ENCODE measurements around the gene CRLF2. TPM values are rescaled to one million over a fixed set of nuclear protein-coding genes. Genes with fewer than 3 reads are reported as not detected.
A peak's percentile ranks its signal among the peaks of the same experiment; 100 is the strongest.
"Not testable (repeated sequence)": the region's sequence is repeated elsewhere in the genome, so short reads cannot be mapped to it uniquely, and the experiment has no call there.

The CRLF2 gene, protein sequence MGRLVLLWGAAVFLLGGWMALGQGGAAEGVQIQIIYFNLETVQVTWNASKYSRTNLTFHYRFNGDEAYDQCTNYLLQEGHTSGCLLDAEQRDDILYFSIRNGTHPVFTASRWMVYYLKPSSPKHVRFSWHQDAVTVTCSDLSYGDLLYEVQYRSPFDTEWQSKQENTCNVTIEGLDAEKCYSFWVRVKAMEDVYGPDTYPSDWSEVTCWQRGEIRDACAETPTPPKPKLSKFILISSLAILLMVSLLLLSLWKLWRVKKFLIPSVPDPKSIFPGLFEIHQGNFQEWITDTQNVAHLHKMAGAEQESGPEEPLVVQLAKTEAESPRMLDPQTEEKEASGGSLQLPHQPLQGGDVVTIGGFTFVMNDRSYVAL
- under 1 TPM in 1 of 2 donors, not detected in 1; 0.12 TPM for total RNA-seq
- long read RNA-seq = 0 reads

DNA sequence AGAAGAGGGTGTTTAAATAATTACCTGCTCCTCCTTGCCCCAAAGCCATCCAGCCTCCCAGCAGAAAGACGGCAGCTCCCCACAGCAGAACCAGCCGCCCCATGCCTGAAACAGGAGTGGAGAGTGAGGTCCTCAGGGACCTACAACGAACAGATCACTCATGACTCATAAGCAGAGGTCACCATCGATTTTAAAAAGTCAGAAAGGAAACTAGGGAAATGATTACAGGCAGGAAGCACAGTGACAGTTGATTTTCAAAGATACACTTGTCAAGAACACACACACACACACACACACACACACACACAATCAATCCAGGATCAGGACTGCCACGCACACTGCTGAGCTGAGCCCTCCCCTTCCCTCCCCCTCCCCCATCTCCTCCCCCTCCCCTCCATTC is at the start of gene CRLF2:
TSS of gene CRLF2 (minus strand) at position 118 of the 400 bp plus-strand sequence. CDS start at position 103, 15 bp downstream.
- ATAC-seq = no peak
- no peak for DNase-seq
- intact Hi-C loops (cut with DNase I) = no loop called here

DNA sequence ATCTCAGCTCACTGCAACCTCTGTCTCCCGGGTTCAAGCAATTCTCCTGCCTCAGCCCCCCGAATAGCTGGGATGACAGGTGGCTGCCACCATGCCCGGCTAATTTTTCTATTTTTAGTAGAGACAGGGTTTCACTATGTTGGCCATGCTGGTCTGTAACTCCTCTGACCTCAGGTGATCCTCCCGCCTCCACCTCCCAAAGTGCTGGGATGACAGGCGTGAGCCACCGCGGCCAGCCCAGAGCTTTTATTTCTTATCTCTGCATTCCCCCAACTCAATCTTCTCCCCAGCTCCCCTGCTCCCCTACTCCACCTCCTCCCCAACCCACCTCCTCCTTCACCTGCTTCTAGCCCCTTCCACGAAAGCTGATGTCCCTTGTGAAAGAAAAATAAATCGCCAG is 49.3 kb upstream of the CRLF2 start:
- ATAC-seq; intact Hi-C loops (cut with DNase I); DNase-seq: not testable (repeated sequence)

DNA sequence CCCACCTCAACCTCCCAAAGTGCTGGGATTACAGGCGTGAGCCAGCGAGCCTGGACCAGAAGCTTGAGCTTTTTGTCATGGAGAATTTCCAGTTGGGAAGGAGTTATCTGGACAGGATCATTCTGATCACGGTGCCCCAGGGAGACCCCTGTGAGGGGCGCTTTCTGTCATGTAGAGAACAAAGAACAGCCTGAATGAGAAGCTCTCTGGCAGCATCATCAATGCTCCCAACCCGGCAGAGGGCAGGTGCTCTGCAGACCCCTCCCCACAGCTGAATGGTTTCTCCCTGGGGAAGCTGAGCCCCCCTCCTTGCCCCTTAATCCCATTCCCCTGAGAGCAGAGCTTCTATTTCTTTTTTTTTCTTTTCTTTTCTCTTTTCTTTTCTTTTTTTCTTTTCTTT is 48.8 kb upstream of the CRLF2 start:
- no peak for DNase-seq
- ATAC-seq = no peak
- intact Hi-C loops (cut with DNase I) = no loop called here

DNA sequence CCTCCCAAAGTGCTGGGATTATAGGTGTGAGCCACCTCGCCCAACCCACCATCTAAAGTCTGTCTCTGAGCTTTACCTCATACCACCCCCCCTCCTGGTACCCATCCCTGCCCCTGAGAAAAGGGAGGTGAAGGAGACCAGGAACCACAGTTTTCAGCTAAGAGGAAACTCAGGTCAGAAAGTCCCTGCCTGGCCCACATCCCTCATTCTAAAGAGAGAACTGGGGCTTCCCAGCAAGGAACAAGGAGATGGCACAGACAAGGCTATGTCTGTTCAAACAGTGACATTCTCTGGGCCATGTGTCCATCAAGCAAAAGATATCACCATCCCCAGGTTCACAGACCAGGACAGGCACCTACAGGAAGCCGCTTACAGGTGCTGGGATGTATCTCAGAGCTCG is 40.4 kb upstream of the CRLF2 start:
- DNase-seq (no peak), ATAC-seq (no peak)
- intact Hi-C loops (cut with DNase I) = no loop called here

DNA sequence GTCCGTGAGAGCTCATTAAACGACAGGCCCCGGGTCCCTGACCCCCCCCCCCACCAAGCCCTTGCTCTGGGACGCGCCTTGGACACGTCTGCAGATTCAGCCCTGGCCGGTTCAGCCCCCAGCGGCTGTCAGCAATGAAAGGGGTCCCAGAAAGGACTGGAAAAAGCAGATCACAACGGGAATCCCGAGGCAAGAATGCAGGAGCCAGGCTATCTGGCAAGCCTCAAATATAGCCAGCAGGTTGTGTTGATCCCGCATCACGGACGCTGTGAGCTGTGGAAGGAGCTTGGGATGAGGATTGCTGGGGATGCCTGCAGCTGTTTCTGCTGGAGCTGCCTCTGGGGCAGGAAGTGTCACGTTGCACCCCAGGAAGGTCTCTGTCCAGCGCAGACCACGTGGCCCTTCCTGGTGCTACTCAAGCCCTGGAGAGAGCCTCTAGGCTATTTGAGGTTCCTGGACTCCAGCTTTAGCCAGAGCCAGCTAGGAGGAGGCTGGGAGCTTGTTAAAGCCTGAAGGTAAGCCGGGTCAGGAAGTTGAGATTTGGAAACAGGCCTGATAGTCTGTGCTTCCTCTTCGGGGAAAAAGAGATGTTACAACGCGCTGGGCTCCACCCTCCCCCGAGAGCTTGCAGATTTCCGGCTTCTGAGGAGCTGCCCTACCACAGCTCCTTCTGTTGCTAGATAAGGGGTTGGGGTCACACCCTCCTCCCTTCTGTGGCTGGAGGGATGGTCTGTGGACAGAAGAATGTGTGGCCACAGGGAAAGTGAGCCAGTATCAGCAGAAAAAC is 36.8 kb upstream of the CRLF2 start:
- intact Hi-C loops (cut with DNase I) = no loop called here
- peak; percentile 59 for DNase-seq
- ATAC-seq = peak; percentile 70 to 87

DNA sequence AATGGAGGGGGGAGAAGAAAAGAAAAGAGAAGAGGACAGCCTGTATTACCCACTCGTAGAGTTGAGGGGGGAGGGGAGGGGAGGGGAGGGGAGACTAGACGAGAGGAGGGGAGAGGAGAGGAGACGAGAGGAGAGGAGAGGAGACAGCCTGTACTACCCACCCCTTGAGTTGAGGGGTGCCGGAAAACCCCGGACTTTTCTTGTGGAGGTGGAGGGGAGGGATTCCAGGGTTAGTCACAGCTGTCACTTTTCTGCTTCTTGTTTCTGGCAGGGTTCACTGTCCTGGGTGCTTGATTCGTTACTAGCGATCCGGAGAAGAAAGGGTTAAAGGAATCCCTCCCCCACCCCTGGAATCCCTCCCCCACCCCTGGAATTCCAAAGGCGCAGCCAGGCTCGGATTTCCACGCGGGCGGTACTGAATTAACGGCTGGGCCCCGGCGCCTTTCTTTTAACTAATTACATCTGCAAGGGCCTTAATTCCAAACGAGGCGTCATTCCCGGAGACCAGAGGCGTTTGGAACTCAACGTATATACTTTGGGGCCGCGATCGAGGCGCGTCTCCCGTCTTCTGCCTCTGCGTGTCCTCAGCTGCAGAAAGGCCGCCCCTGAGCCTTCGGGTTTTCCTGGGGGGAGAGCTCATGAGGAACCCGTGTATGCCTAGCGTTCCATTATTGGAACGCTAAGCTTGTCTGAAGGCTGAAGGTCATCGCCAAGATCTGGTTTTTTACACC is 36.0 kb upstream of the CRLF2 start:
- ATAC-seq = no peak
- intact Hi-C loops (cut with DNase I) = no loop called here
- DNase-seq = peak; percentile 26

DNA sequence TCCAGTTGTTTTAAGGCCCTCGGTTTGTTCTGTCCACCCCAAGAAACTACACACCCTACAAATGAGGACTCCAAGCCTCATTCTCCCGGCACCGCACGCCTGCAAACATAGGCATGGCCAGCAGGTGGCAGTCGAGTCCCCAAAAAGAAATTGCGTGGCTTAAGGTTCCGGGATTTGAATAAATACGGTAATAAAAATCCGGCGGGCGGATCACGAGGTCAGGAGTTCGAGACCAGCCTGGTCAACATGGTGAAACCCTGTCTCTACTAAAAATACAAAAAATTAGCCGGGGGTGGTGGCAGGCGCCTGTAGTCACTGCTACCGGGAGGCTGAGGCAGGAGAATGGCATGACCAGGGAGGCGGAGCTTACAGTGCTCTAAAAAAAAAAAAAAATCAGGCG is 34.4 kb upstream of the CRLF2 start:
- DNase-seq = peak; percentile 63
- ATAC-seq = peak; percentile 53 to 54
- intact Hi-C loops (cut with DNase I) = no loop called here

DNA sequence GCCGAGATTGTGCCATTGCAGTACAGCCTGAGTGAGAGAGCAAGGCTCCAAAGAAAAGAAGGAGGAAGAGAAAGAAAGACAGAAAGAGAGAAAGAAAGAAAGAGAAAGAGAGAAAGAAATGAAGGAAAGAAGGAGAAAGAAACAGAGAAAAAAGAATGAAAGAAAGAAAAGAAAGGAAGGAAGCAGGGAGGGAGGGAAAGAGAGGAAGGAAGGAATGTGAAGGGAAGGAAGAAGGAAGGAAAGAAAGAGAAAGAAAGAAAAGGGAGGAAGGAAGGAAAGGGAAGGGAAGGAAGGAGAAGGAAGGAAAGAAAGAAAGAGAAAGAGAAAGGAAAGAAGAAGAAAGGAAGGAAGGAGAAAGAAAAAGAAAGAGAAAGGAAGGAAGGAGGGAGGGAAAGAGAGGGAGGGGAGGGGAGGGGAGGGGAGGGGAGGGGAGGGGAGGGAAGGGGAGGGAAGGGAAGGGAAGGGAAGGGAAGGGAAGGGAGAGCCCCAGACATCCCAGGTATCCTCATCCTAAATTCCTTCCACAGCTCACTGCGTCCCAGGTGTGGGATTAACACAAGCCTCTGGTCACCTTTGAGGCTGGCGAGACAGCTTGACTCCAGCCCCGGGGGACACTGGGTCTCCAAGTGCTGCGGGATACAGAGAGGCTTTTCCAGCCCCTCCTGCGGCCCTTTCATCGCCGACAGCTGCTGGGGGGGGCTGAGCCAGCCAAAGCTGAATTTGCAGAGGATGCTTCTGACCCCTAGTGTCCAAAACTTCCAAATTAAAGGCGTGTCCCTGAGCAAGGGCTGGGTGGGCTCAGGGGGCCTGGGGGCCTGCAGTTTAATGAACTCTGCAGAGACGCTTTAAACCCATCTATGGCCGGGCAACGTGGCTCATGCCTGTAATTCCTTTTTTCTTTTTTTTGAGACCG is 32.0 kb upstream of the CRLF2 start:
- intact Hi-C loops (cut with DNase I) = no loop called here
- ATAC-seq (no peak), DNase-seq (no peak)

DNA sequence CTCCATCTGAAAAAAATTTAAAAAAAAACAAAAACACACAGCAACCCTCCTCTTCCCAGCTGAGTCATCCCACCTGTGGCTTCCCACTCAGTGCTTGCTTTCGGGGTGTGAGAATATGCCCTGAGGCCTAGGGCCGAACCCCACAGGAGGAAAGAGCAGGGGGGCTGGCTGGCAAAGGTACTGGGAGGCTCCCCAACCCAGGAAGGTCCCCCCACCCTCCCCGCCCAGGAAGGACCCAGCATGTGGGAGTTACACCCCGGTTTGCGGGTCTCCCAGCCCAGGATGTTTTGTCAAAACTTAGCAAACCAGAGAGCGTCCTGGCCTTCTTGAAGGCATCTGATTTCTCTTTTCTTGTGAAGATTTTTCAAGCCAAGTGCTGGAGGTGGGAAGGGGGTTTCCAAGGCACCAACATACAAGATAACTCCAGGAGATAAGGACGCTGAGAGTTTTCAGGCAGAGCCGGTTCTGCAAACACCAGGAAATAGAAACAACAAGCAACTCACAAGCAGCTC is 30.5 kb upstream of the CRLF2 start:
- ATAC-seq (peak in 1 of 2 donors; percentile 27), DNase-seq (no peak)
- intact Hi-C loops (cut with DNase I) = no loop called here

DNA sequence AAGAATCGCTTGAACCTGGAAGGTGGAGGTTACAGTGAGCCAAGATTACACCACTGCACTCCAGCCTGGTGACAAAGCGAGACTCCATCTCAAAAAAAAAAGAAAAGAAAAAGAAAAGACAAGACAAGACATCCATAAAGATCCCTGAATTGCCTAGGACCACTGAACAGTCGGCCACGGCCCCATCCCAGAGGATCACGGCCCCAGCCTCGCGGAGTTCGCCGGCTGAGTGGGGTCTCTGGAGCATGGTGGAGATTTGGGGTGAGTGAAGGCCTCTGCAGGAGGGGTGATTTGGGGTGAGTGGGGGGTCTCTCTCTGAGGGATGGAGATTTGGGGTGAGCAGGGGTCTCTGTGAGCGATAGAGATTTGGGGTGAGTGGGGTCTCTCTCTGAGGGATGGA is 28.1 kb upstream of the CRLF2 start:
- ATAC-seq; intact Hi-C loops (cut with DNase I): not testable (repeated sequence)

DNA sequence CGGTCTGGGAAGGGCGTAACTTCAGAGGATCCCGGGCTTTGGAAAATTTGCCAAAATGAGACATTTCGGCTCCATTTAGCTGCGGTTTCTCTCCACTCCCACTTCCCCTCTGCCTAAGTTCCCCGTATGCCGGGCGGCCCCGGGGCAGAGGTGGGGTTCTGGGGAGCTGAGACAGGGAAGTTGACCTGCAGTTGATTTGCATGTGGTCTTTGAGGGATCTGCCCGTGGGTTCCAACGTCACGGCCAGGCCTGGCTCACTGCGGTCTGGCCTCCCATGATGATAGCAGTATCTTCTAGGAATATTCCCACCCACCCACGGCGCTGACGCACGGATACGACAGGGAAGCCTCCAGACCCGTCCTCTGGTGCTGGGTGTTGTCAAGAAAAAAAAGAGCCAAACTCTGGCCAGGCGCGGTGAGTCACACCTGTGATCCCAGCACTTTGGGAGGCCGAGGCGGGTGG is 27.3 kb upstream of the CRLF2 start:
- DNase-seq = peak; percentile 49
- peak; percentile 61 to 77 for ATAC-seq
- intact Hi-C loops (cut with DNase I) = no loop called here

More for the DNA sequence above, 28.1 kb upstream of the CRLF2 start:
- DNase-seq = not testable (repeated sequence)

DNA sequence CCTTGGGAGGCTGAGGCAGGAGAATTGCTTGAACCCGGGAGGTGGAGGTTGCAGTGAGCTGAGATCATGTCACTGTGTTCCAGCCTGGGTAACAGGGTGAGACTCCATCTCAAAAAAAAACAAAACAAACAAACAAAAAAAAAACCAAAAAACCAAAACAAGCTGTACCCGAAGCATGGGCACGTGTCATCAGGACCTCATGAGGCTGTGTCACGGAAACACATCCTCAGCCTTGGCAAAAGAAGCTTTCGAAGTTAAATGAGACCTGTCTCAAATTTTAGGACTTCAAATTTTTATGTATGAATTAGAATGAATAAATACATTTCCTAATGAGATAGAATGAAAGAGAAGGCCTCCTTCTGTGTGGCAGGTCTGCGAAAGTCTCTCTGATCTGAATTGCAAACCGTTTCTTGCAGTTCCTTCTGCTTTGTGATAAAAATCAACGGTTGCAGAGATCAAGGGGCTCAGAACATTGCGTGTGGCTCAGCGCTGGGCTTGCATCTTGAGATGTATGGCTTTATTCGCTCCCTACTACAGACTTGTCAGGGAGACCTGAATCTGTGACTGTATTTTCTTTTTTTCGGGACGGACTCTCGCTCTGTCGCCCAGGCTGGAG is 19.5 kb upstream of the CRLF2 start:
- intact Hi-C loops (cut with DNase I) = no loop called here
- ATAC-seq (no peak), DNase-seq (no peak)

DNA sequence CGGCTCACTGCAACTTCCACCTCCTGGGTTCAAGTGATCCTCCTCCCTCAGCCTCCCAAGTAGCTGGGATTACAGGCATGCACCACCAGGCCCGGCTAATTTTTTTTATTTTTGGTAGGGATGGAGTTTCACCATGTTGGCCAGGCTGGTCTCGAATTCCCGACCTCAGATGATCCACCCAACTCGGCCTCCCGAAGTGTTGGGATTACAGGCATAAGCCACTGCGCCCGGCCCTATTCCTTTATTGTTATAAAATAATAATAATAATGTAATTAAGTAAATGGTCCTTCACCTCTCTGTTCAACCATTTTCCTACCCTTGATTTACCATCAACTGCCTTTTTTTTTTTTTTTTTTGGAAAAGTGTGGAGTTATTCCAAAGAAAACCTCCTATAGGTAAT is 15.7 kb upstream of the CRLF2 start:
- DNase-seq; ATAC-seq; intact Hi-C loops (cut with DNase I): not testable (repeated sequence)

DNA sequence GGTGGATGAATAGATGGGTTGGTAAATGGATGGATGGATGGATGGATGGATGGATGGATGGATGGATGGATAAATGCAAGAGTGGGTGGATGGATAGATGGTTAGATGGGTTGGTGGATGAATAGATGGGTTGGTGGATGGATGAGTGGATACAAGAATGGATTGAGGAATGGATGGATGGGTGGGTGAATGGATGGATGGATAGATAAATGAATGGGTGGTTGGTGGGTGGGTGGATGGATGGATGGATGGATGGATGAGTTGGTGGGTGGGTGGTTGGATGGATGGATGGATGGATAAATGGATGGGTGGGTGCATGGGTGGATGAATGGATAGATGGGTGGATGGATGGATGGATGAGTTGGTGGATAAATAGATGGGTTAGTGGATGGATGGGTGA is 13.8 kb upstream of the CRLF2 start:
- DNase-seq = no peak
- intact Hi-C loops (cut with DNase I) = no loop called here
- no peak for ATAC-seq

DNA sequence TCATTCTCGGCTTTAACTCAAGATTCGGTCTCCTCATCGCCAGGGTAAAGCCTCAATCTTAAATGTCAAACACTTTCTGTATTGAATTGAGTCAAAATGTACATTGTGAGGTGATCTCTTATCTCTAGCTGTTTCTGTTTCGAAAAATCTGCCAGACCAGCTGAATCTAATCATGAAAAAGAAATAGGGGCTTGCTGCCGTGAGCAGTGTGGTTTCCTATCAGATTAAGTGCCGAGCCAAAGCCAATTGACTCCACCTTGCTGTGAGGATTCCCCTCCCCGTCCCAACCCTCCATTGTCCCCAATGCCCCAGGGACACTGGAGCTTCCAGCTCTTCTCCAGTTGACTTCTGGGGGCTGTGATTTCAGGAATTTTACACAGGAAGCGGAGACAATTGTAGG is 12.5 kb upstream of the CRLF2 start:
- ATAC-seq (no peak), DNase-seq (no peak)
- intact Hi-C loops (cut with DNase I) = no loop called here

DNA sequence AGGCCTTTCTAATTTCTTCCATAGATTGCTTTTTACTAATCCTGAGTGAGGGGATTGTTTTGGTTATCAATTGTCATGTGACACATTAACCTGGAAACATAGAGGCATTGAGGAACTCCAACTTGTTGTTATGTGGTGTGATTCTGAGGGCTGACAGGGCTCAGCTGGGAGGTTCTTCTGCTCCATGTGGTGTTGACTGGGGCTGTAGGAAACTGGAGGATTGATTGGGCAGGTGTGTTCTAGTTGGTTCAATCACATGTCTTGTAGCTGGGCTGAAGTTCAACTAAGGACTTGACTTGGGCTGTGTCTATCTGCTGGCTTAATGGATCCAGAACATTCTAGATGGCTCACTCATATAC is 10.8 kb upstream of the CRLF2 start:
- DNase-seq (no peak), ATAC-seq (no peak)
- intact Hi-C loops (cut with DNase I) = no loop called here

DNA sequence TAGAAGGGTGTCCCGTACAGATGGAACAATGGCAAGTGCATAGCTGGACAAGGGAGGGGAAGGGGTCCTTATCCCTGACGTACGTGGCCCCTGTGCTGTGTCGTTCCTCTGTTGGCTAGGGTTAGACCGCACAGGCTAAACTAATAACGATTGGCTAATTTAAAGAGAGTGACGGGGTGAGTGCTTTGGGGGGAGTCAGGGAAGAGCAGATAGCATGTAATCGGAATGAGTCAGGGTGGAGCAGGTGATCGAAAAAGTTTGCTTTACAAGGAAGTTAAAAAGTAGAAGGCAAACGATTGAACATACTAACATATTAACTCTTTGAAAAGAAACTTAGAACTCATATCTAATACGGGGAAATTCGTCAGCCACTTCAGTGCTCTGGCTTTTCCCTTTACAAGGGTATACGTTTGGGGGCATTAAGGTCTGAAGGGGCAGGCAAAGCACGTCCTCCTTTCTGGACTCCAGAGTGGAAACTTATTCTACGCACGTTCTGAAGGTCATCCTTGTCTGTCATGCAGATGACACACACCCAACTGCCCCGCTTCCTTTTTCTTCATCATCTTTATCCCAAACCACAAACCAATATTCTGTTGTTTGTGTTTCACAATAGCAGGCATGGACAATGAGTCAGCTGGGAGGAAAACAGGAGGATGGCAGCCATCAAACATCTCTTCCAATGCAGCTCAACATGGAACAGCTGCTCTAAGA is 10.2 kb upstream of the CRLF2 start:
- DNase-seq (no peak), ATAC-seq (no peak)
- intact Hi-C loops (cut with DNase I) = no loop called here

All from left cardiac atrium (tissue), 4 donors.